ENCODE results near the gene EDRF1. TPM values are rescaled to one million over a fixed set of nuclear protein-coding genes. Genes with fewer than 3 reads are reported as not detected.
A peak's percentile ranks its signal among the peaks of the same experiment; 100 is the strongest.

Gene EDRF1
- total RNA-seq, 6 experiments from 2014 or later = 19.0 to 21.9 (median 20.2) TPM

DNA sequence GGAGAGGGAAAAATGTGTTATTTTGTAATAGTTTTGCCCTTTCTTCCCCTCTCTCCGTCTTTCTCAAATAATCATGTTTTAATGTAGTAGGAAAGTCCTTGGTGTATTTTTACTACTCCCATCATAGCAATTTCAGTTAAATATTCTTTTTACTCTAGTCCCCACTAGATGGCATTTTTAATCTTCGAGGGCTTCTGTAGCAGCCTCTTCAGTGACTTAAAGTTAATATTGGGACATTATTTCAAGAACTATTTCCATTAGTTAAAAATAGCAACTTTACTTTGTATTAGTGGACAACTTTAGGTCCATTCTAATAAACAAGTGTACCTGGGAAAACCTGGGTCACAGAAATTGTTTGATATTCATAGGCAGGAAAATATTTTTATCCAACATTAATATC is 23.0 kb downstream of the EDRF1 start:
- TF ChIP-seq CTCF (IDR thresholded peaks at IDR 0.05) = peak; percentile 44
- H3K27ac Mint-ChIP-seq = no peak overlapping the region
- no peaks in the 10 kb centered on the region for H3K27me3 Mint-ChIP-seq (ENCODE audit: insufficient read depth)
- DNase-seq = peak; percentile 3
- H3K4me1 Mint-ChIP-seq (ENCODE audit: low read depth) = no peaks in the 10 kb centered on the region
- no peaks in the 10 kb centered on the region for H3K9me3 Mint-ChIP-seq
- H3K36me3 Mint-ChIP-seq (ENCODE audit: low read depth) = peaks cover 42% of the 10 kb centered on the region
- no peak overlapping the region for H3K4me3 Mint-ChIP-seq

DNA sequence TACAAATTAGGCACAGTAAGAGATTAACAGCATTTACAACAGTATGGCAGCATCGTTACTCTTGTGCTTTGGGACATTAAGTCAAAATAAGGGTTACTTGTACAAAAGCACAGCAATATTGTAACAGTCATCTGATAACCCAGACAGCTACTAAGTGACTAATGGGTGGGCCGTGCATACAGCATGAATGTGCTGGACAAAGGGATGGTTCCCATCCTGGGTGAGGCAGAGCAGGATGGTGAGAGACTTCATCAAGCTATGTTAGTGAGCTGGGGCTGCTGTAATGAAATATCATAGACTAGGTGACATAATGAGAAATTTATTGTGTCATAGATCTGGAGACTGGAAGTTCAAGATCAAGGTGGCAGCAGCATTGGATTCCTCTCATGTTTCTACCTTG is 25.4 kb downstream of the EDRF1 start:
- no peak for DNase-seq
- H3K36me3 Mint-ChIP-seq (ENCODE audit: low read depth) = peaks cover 33% of the 10 kb centered on the region
- no peak for TF ChIP-seq CTCF (IDR thresholded peaks at IDR 0.05)
- no peak overlapping the region for H3K27ac Mint-ChIP-seq
- H3K27me3 Mint-ChIP-seq (ENCODE audit: insufficient read depth) = no peaks in the 10 kb centered on the region
- no peaks in the 10 kb centered on the region for H3K9me3 Mint-ChIP-seq
- H3K4me1 Mint-ChIP-seq (ENCODE audit: low read depth) = no peaks in the 10 kb centered on the region
- H3K4me3 Mint-ChIP-seq = no peak overlapping the region

DNA sequence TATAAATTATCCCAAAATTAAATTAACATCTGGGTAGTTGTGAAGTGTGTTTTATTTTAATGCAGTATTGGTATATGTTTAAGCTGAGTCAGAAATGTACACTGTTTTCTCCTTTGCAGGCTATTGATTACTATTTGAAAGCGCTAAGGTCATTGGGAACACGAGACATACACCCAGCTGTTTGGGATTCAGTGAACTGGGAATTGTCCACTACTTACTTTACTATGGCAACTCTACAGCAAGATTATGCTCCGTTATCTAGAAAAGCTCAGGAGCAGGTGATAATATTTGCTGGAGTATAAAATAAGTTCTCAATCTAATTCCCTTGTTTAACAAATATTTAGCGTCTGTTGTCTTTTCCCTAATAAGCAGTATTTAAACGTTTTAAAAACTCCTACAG is 27.9 kb downstream of the EDRF1 start:
- no peak overlapping the region for H3K27ac Mint-ChIP-seq
- peaks cover 48% of the 10 kb centered on the region for H3K36me3 Mint-ChIP-seq (ENCODE audit: low read depth)
- no peaks in the 10 kb centered on the region for H3K4me1 Mint-ChIP-seq (ENCODE audit: low read depth)
- H3K4me3 Mint-ChIP-seq = no peak overlapping the region
- no peaks in the 10 kb centered on the region for H3K9me3 Mint-ChIP-seq
- no peaks in the 10 kb centered on the region for H3K27me3 Mint-ChIP-seq (ENCODE audit: insufficient read depth)
- no peak for TF ChIP-seq CTCF (IDR thresholded peaks at IDR 0.05)
- DNase-seq = no peak

- no peak for DNase-seq
- no peak overlapping the region for H3K4me3 Mint-ChIP-seq
- no peaks in the 10 kb centered on the region for H3K27me3 Mint-ChIP-seq (ENCODE audit: insufficient read depth)
- H3K27ac Mint-ChIP-seq = no peak overlapping the region
- no peaks in the 10 kb centered on the region for H3K9me3 Mint-ChIP-seq
- no peaks in the 10 kb centered on the region for H3K4me1 Mint-ChIP-seq (ENCODE audit: low read depth)
- H3K36me3 Mint-ChIP-seq (ENCODE audit: low read depth) = peaks cover 60% of the 10 kb centered on the region
- no peak for TF ChIP-seq CTCF (IDR thresholded peaks at IDR 0.05)
Observed at GRCh38 chr10:125756196-125756595, 36.7 kb downstream of the EDRF1 start.

DNA sequence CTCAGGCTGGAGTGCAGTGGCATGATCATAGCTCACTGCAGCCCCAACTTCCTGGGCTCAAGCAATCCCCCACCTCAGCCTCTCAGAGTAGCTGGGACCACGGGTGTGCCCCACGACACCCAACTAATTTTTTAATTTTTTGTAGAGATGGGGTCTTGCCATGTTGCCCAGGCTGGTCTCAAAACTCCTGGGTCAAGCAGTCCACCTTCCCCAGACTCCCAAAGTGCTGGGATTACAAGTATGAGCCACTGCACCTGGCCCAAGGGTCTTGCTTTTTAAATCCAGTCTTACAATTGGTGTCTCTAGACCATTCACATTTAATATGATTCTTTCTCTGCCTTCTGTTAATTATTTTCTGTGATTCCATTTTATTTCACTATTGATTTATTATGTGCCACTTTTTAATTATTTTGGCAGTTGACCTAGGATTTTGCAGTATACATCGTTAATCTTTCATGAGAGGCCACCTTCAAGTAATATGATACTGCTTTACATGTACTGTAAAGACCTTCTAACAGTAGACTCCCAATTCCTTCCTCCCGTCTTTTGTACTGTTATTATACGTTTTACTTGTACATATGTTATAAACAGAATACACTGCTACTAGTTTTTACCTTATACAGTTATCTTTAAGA is 37.5 kb downstream of the EDRF1 start:
- no peak for TF ChIP-seq CTCF (IDR thresholded peaks at IDR 0.05)
- Mint-ChIP-seq H3K4me1 (ENCODE audit: low read depth) (no peaks in the 10 kb centered on the region), H3K36me3 (ENCODE audit: low read depth) (peaks cover 57% of the 10 kb centered on the region), H3K9me3 (no peaks in the 10 kb centered on the region), H3K27me3 (ENCODE audit: insufficient read depth) (no peaks in the 10 kb centered on the region), H3K4me3 (no peak overlapping the region), H3K27ac (no peak overlapping the region)
- DNase-seq = no peak

DNA sequence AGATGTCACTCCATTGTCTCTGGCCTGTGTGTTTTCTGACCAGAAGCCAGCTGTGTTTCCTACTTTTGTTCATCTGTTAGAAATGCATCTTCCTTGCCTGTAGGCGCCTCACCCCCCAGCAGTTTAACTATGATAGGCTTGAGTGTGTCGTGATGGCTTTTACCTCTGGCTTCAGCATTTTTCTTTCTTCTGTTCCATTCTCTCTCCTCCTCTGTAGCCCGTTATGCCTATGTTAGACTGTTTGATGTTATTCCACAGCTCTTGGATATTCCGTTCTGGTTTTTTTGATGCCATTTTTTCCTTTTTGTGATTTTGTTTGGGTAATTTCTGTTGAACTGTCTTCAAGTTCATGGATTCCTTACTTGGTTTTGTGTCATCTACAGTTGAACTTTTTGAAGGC is 38.2 kb downstream of the EDRF1 start:
- Mint-ChIP-seq H3K4me1 (ENCODE audit: low read depth) (no peaks in the 10 kb centered on the region), H3K9me3 (no peaks in the 10 kb centered on the region), H3K27me3 (ENCODE audit: insufficient read depth) (no peaks in the 10 kb centered on the region; the same call in 1 of the 2 replicates), H3K4me3 (no peak overlapping the region), H3K27ac (no peak overlapping the region), H3K36me3 (ENCODE audit: low read depth) (peaks cover 57% of the 10 kb centered on the region)
- DNase-seq = no peak
- no peak for TF ChIP-seq CTCF (IDR thresholded peaks at IDR 0.05)

Measured in HFFc6 (cell line).